CD4-positive, alpha-beta T cell treated with Interferon gamma for 1 hour (primary cell): ENCODE measurements around the gene TXLNG.
A peak's percentile ranks its signal among the peaks of the same experiment; 100 is the strongest.
"Not testable (repeated sequence)": the region's sequence is repeated elsewhere in the genome, so short reads cannot be mapped to it uniquely, and the experiment has no call there.

Source experiments
- DNase-seq: peaks from one replicate; pipeline ENCODE4 v3.0.0-alpha.2; 2020

TXLNG gene

DNA sequence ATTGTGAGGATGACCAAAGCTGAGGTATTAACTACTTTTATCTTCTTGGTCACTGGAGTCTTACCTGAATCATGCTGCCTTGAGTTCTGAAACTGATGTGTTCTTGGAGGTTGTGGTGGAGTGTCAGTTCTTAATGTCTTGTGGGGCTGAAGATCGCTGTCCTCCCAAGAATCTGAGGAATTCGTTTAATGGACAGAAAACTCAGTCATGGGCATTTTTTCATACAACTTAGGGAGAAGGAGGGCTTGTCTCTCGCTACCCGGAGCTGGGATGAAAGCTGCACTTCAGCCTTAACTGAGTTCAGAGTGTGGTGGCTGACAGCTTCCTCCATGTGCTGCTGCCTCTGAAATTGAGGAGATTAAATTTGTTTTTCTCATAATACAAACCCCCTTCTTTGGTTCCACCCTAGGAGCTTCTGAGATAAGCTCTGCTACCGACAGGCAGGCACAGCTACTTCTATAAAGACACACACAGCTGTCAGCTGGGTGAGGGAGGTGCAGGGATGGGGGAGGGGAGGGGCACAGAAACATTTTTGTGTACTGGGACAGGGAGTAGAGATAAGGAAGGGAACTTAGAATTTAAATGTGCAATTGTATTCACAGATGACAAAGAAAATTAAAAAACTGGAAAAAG, 53.1 kb downstream of the TXLNG start:
- DNase-seq = no peak

DNA sequence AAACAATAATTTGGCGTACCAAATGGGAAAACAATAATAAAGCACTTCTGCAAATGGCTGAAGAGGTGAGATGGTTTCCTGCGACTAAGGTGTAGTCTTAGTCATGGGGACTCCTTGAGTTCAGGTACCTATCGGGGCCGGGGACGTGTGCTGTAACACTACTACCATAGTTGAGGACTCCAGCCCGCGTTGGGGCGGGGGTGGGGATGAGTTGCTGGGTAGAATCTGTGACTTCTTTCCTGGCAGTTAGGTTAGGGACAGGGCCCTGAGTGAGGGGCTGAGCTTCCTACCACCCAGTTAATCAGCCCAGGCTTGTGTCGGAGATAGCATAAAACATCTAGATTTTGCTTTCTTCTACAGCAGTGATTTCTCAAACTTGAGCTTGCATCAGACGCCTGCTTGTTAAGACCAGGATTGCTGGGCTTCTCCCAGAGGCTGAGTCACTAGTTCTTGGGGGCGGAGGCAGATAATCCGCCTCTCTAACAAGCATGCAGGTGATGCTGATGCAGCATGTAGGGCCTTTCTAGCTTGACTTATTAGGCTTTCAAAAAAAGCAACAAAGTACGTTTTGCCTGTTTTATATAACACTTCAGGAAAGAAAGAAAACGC, 53.7 kb downstream of the TXLNG start:
- DNase-seq = no peak

DNA sequence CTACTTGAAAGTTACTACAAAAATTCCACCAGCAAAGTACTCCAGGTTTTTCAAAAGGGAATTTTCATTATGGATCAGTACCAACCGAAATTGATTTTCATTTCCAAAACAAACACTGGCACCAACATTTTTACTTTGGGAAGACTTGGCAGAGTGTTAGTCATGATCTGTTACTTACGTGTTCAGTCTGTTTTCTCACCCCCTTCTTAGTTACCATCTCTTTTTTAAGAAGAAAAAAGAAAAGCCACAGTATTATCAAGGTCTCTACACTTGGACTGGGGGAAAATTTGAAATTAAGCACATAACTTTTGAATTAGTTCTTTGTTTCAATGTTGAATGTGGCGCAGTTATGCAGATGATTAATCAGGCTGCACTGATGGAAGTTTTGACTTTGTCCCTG, 56.4 kb downstream of the TXLNG start:
- no peak for DNase-seq

DNA sequence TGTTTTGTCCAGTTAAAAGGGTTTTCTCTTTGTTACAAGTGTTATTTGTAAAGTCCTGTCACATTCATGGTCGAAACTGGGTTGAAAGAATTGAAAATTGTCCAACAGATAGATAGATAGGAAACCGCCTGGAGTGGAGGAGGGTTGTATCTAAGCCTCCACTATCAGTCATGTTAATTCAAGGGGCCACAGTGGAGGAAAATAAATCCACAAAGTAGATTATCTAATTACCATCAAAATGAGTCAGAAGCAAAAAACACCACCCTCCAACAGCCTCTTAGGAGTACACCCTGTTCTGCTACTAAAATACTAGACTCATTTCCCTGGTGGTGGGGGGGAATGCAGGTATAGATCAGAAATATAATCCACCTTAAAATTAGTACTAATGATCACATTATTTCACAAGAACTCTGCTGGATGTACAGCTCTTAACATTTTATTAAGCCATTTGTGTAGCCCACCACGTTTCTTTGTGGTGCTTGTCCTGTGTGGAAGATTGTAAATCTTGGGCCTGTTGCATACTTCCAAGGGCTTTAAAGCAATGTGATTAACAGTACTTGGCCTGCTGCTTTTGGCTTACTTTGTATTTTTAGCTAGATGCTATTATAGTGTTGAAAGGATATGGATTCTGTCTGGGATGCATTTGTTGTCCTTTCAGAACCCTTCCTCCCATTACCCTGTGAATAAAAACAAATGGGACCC, 57.1 kb downstream of the TXLNG start:
- no peak for DNase-seq

DNA sequence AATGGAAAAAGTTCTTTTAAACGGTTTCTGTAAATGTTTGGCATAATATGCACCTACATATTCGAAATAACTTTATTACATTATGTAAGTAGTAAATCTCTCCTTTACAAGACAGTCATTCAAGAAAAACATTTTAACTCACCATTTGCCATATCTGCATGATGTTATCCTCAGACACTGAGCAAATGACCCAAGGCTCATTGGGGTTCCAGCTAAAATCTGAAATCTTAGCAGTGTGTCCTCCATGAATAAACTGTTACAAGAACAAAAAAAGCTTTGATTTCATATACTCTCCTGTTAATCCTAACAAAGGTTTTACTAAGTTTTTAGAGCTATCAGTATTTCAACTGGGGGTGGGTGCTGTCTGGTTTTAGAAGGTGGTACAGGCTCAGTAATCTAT, 59.4 kb downstream of the TXLNG start:
- no peak for DNase-seq

DNA sequence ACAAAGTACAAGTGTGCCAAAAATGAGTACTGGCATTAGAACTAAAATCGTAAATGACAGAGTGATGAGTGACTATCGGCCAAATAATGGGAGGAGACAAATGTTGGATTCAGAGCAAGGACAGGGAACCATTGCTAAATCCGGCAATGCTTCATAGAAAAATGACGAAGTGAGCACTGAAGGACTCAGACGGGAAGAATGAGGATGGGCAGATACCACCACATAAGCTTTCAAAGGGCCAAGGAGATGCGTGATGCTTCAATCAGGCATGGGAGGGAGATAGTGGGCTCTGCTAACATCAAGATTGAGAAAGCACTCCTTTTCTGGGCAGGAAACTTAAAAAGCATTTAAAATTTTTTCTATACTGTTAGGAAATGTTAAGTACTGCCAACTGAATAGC, 62.3 kb downstream of the TXLNG start:
- DNase-seq = no peak

DNA sequence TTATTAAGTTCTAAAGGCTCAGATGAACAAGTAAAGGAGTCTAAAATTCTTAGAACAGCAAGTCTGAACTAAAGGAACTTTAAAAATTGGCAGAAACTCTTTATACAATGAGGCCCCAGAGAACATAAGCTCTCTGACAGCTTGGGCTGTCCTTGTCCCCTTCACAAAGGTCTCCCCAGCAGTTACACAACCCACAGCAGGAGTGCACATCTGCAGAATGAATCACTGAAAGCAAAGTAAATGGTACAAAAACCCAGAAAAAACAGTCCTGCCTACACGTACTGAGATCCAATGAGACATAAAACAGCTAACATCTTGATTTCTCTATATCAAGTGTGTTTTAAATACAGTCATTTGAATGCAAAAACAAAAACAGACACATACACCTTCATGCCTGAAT, 65.2 kb downstream of the TXLNG start:
- no peak for DNase-seq

DNA sequence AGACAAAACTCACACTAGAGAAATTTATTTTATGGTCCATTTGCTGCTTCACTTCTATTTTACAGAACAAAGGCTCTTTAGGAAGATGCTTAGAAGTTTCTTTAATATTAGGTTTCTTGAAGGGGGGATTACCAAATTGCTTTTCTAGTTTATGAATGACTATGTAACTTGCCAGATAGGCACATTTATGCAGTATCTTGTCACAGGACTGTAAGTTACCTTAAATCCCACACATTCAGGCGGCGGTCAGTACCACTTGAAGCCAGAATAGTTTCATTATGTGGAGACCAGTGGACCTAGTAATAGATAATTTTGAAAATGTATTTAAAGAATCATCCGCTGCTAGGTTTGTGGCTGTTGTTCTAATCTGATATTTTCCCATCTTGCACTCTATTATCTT, 65.6 kb downstream of the TXLNG start:
- DNase-seq = no peak

DNA sequence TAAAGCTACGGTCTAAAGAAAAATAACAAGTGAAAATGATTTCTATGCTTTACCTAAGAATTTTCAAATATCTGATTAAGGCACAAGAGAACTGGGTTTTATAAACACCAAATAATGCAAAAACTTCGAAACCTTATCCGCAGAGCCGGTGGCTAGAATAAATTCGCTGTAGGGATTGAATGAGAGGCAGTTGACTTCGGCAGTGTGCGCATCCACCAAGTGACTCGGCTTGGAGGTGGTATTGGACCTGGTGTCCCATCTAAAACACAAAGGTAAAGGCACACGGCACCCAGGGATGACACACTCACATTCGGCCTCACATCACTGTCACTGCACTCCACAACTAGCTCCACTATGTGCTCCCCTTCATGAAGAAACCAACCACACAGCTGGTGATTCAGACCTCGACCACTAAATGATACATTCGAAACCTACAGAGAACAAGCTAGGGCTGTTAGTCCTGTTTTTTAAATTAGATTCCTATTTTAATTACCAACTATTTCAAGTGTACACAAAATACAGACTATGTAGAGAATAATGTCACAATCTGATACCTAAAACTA, 66.4 kb downstream of the TXLNG start:
- no peak for DNase-seq

DNA sequence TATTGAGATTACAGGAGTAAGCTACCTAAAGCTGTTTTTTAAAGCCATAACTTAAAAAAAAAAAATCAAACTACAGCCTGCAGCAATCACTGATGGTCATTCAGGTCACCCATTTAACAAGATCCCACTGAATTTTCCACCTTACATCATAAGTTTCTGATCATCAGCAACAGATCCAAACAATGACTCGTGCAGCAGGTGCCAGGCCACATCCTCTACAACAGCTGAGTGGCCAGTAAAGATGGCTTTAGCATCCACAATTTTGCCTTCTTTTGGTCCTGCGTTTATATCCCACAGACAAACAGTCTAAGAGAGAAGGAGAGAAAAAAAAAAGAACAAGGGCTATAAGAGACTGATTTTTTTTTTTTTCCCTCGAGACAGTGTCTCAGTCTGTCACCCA, 67.3 kb downstream of the TXLNG start:
- DNase-seq = no peak

DNA sequence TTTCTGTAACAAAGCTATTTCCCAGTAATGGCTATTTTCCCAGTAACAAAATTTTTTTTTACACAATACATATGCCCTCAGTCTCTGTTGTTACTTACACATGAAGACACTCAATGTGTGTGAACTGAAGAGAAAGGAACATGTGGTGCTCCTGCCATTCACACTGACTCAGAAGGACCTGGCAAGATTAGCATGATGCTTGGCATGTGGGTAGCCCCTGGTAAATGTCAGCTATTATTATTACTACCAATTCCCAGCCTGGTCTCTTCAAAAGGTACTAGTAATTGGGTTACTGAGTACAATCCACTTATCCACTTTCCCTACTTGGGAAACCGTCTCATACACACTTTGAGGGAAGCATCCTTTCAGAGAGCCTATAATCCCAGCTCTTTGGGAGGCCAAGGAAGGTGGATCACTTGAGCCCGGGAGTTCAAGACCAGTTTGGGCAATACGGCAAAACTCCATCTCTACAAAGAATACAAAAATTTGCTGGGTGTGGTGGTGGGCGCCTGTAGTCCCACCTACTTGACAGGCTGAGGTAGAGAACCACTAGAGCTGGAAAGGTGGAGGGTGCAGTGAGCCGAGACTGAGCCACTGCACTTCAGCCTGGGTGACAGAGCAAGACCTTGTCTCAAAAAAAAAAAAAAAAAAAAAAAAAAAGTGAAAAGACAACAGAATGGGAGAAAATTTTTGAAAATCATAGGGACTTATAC, 69.3 kb downstream of the TXLNG start:
- DNase-seq = no peak

DNA sequence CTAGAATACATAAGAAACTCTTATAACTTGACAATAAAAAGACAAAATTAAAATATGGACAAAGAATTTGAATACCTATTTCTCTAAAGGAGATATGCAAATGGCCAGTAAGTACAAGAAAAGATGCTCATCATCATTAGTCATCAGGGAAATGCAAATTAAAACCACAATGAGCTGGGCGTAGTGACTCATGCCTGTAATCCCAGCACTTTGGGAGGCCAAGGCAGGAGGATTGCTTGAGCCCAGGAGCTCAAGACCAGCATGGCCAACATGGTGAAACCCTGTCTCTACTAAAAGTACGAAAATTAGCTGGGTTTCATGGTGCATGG, 69.8 kb downstream of the TXLNG start:
- DNase-seq = not testable (repeated sequence)

DNA sequence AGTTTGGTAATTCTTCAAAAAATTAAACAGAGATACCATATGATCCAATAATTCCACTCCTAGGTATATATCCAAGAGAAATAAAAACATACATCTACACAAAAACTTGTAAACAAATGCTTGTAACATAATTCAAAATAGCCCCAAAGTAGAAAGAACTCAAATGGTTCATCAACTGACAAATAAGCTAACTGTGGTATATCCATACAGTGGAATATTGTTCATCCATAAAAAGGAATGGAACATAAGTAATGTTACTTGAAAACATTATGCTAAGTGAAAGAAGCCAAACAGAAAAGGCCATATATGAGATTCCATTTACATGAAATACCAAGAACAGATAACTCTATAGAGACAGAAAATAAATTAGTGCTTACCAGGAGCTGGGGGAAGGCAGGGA, 70.5 kb downstream of the TXLNG start:
- no peak for DNase-seq

DNA sequence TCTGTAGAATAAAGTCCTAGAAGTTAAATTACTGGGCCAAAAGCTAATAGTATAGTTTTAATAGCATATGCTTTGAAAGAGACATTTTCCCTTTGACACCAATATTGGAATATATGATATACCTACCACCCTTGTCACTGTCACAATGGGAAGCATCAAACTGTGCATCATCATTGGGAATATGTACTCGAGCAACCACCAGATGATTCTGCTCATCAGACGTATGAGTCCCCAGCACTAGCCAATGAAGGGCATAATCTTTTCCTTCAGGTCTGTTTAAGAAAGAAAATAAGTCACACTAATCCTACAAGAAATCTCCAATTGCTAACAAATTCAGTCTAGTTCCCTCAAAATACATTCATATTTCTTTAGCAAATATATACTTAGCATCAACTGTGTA, 76.6 kb downstream of the TXLNG start:
- no peak for DNase-seq

DNA sequence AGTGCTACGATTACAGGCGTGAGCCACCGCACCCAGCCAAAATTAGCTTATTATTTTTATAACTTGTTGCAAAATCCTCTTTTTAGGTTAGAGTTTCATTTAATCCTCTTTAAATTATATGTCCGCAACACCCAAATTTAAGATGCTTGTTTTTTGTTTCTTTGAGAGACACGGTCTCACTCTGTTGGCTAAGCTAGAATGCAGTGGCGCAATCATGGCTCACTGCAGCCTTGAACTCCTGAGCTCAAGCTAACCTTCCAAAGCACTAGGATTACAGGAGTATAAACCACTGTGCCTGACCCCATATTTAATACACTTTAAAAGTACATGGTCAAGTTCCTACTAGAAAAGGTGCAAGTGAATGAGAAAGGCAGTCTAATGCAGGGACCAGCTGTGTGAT, 81.7 kb downstream of the TXLNG start:
- no peak for DNase-seq

DNA sequence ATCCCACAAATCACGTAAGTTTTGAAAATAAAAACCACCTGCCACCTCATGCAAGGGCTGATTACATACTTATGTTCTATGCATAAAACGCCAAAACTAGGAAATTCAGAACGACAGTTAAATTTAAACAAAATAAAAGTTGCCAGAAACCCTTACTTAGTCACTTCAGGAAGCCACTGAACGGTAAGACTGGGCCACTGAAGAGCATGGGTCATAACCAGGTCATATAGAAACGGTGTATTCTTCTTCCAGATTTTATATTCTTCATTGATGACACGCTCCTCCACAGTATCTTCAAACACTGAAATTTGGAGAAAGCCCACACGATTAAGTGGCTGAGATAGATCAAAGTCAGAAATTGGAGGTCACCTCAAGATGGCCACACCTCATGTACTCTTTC, 82.7 kb downstream of the TXLNG start:
- no peak for DNase-seq

DNA sequence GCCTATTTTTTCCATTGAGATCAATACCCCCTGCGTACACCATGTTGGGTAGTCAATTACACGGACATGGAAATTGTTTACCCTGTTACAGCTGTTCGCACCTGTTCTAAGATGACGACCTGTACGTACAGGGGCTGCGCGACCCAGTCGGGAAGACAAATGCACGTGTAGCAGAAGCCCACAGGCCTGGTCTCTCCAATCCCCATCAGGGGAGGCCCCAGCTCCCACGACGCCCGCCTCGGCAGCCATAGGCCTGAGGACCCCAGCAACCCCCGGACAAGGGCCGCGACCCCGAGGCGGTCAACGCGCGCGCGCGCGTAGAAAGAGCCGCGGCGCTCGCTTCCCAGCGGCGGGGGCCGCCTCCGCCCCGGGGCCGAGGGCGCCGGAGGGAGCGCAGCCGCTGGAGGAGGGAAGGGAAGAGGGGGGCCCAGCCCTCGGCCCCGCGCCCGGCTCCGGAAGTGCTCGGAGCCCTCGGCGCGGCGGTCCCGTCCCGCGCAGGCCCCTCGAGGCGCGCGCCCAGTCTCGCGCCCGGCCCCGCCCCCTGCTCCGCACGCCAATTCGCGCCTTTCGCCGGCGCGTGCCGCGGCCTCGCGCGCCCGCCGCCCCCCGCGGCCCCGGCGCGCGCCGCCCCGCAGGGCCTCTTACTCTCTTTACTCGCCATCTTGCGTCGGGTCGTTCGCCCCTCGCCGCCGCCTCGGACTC, 83.3 kb downstream of the TXLNG start:
- DNase-seq = peak; percentile 51

DNA sequence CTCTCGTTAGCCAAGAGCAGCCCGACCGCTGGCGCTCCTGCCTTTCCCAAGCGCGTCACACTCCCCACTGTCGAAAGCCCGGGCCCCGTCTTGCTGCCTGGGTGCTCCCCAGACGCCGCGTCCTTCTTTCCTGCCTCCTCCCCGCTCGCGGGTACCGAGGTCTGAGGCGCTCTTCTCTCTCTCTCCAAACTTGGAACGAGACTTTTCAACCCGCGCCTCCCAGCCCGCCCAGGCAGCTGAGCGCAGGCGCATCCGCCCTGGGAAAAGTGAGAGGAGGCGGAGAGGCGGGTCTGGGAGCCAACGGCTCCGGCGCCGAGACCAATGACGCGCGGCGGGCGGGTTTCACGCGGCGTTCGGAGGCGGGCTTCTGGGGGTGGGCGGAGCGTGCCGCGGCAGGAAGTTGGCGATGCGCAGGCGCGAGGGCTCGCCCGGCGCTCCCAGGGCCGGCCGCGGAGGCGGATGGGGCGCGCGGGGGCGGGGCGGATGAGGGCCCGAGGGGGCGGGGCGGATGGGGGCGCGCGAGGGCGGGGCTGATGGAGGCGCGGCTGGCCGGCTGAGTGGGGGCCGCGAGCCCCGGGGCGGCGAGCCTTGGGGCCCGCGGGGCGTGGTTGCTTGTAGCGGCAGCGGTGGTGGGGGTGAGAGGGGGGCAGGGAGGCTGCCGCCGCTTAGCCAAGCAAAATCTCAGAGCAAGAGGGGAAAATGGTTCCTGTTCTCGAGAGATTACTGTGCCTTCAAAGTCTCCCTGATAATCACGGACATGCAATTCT, 84.0 kb downstream of the TXLNG start, which contains the start of gene RBBP7:
Gene RBBP7 (minus strand): TSS at position 268 of the 767 bp plus-strand sequence. CDS start 309 bp downstream, outside the sequence.
- peak; percentile 93 for DNase-seq

DNA sequence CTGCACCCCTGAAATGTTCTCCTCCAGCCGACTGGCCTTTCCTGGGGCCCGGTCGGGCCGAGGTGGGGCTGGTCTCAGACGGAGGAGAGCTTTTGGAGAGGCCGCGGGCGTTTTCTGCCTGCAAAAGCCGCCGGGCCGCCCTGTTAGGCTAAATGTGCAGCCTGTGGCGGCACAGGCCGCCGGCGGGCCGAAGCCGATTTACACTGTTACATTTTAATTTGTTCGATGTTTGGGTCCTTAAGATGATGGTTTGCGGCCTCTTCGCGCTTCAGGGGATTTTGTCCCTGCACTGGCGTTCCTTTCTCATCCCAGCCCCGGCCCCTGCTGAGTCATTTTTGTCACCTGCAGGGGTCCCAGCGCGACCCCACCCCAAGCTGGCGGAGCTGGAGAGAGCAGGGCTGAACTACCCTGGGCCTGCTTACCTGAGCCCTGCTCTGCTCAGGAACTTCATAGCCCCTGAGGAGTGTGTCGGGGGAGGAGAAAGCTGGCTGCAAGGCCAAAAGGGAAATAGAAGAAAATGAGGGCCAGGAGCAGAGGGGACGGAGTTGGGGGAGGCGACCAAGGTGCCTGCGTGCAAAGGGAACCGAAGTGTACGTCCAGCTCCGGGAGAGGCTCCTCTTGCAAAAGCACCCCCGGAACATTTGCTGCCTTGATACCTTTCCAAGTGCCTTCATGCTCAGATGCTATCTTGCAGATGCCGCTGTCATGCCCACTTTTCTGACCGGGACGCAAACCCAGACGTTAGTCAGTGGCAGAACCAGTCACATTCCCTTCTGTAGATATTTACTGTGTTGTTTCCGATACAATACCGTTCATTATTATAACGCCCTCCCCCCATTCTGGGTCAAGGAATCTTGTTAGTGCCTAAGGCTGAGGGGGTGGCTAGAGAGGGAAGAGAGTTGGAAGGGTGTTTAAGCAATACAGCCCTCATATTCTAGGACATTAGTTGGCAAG, 84.9 kb downstream of the TXLNG start:
- no peak for DNase-seq

DNA sequence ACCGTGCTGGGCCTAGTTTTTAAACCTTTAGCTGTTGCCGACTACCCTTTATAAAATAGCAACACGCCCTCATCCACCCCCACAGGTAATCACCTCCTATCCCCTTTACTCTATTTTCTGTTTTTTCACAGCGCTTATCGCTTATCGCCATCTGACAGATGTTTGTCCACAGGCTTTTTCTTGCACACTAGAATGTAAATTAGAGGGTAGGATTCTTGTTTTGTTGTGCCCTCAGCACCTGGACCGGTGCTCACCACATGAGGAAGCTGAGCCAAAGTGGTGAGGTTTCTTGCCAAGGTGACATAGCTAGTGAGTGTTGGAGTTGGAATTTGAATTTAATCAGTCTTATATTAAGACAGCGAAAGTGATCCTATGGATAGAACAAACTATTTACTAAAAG, 86.8 kb downstream of the TXLNG start:
- no peak for DNase-seq
